ENCODE results near the gene SLC3A2.

The SLC3A2 gene

DNA sequence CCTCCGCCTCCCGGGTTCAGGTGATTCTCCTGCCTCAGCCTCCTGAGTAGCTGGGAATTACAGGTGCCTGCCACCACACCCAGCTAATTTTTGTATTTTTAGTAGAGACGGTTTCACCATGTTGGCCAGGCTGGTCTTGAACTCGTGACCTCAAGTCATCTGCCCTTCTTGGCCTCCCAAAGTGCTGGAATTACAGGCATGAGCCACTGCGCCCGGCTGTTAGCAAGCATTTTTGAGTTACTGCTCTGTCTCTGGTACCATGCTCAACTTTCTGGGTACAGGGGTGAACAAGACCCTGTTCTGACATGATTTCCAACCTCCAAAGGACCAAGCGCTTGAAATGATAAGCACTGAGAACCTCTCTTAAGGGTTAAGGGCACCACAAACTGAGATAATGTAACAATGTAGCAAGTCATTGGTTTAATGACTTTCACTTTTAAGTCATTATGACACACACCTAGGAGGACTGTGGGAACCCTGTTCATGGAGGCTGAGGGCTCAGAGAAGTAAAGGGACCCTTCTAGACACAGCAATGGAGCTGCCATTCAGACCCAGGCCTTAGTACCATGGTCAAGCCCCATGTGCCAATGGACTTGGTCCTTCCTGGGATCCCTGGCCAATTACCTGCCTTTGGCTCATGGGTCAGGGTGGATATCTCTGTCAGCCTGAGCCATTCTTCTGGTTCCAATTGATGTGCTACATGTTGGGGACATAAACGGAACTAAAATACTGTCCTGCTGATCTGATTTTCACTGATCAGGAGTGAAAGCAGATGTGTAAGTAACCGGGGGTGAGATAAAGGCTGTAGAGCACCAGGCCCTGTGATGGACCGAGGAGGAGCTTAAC is 11.6 kb downstream of the SLC3A2 start:
- no peak overlapping the region for H3K27ac Mint-ChIP-seq
- peaks cover 26% of the 10 kb centered on the region for H3K36me3 Mint-ChIP-seq (ENCODE audit: low read depth)
- H3K4me3 Mint-ChIP-seq, result no peak overlapping the region
- H3K9me3 Mint-ChIP-seq, result peaks cover 4% of the 10 kb centered on the region
- no peak for DNase-seq
- TF ChIP-seq, protein P1, sequence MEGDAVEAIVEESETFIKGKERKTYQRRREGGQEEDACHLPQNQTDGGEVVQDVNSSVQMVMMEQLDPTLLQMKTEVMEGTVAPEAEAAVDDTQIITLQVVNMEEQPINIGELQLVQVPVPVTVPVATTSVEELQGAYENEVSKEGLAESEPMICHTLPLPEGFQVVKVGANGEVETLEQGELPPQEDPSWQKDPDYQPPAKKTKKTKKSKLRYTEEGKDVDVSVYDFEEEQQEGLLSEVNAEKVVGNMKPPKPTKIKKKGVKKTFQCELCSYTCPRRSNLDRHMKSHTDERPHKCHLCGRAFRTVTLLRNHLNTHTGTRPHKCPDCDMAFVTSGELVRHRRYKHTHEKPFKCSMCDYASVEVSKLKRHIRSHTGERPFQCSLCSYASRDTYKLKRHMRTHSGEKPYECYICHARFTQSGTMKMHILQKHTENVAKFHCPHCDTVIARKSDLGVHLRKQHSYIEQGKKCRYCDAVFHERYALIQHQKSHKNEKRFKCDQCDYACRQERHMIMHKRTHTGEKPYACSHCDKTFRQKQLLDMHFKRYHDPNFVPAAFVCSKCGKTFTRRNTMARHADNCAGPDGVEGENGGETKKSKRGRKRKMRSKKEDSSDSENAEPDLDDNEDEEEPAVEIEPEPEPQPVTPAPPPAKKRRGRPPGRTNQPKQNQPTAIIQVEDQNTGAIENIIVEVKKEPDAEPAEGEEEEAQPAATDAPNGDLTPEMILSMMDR (IDR thresholded peaks at IDR 0.05), result no peak
- peaks cover 48% of the 10 kb centered on the region for H3K4me1 Mint-ChIP-seq
- H3K27me3 Mint-ChIP-seq (ENCODE audit: low read depth, poor library complexity), result peaks cover 18% of the 10 kb centered on the region

DNA sequence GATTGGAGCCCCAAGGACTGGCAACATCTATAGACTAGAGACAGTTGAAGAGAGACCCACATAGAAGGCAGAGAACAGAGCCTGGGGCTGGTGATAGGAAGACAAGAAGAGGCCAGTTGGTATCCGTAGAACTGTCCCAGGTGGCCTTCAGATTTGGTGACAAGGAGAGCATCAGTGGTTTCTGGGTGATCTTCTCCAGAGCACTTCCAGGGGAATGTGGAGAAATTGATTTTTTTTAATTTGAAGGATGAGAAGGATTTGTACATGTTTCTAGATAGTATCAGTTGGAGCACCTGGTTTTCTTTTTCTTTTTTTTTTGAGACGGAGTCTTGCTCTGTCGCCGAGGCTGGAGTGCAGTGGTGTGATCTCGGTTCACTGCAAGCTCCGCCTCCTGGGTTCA is 14.8 kb downstream of the SLC3A2 start:
- Mint-ChIP-seq H3K4me3 (no peak overlapping the region), H3K4me1 (peaks cover 16% of the 10 kb centered on the region), H3K36me3 (ENCODE audit: low read depth) (no peaks in the 10 kb centered on the region), H3K9me3 (peaks cover 4% of the 10 kb centered on the region), H3K27ac (no peak overlapping the region), H3K27me3 (ENCODE audit: low read depth, poor library complexity) (peaks cover 31% of the 10 kb centered on the region)
- DNase-seq, result no peak
- TF ChIP-seq, protein P1 (IDR thresholded peaks at IDR 0.05), result no peak

DNA sequence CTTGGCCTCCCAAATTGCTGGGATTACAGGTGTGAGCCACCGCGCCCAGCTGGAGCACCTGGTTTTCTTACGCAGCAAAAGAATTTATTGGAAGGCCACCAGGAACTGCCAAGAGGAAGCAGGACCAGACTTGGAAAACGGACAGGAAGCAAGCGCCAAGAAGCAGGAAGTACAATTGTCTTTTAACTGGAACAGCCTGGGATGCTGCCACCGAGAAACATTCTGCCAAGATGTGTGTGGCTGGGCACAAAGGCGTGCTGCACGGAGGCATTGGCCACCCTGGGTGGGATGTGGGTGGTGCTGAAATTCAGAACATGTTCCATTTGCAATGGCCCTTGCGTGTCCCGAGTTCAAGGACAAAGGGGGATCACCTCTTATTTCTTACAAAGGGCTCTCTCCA is 15.4 kb downstream of the SLC3A2 start:
- peaks cover 10% of the 10 kb centered on the region for H3K4me1 Mint-ChIP-seq
- no peaks in the 10 kb centered on the region for H3K36me3 Mint-ChIP-seq (ENCODE audit: low read depth)
- H3K27me3 Mint-ChIP-seq (ENCODE audit: low read depth, poor library complexity), result peaks cover 36% of the 10 kb centered on the region
- no peak overlapping the region for H3K4me3 Mint-ChIP-seq
- peaks cover 4% of the 10 kb centered on the region for H3K9me3 Mint-ChIP-seq
- TF ChIP-seq, protein P1 (IDR thresholded peaks at IDR 0.05), result no peak
- no peak overlapping the region for H3K27ac Mint-ChIP-seq
- DNase-seq, result no peak

DNA sequence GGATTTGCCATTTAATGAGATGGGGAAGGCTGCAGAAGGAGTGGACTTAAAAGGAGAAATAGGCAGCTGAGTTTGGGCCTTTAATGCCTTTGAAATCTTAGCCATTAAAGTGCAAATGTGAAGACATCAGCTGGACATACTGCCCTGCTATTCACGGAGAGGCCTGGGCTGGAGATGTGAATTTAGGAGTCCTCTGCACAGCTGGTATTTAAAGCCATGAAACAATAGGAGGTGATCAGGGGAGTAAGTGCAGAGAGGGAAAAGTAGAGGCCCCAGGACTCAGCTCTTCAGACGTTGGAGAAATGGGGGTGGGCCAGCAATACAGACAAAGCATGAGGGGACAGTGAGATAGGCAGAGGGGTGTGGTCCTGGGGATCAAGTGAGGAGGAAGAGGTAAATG is 16.6 kb downstream of the SLC3A2 start:
- TF ChIP-seq, protein P1 (IDR thresholded peaks at IDR 0.05), result no peak
- H3K27me3 Mint-ChIP-seq (ENCODE audit: low read depth, poor library complexity), result peaks cover 49% of the 10 kb centered on the region
- H3K4me1 Mint-ChIP-seq, result peaks cover 5% of the 10 kb centered on the region
- DNase-seq, result no peak
- peak overlapping the region; percentile 52 for H3K27ac Mint-ChIP-seq
- H3K4me3 Mint-ChIP-seq, result no peak overlapping the region
- H3K9me3 Mint-ChIP-seq, result peaks cover 4% of the 10 kb centered on the region
- H3K36me3 Mint-ChIP-seq (ENCODE audit: low read depth), result no peaks in the 10 kb centered on the region

GRCh38 chr11:62898027-62898426 is 17.3 kb downstream of the SLC3A2 start:
- TF ChIP-seq, protein P1 (IDR thresholded peaks at IDR 0.05), result no peak
- Mint-ChIP-seq H3K36me3 (ENCODE audit: low read depth) (no peaks in the 10 kb centered on the region), H3K27me3 (ENCODE audit: low read depth, poor library complexity) (peaks cover 52% of the 10 kb centered on the region), H3K9me3 (peaks cover 4% of the 10 kb centered on the region), H3K4me3 (no peak overlapping the region), H3K4me1 (peaks cover 5% of the 10 kb centered on the region), H3K27ac (no peak overlapping the region)
- no peak for DNase-seq

DNA sequence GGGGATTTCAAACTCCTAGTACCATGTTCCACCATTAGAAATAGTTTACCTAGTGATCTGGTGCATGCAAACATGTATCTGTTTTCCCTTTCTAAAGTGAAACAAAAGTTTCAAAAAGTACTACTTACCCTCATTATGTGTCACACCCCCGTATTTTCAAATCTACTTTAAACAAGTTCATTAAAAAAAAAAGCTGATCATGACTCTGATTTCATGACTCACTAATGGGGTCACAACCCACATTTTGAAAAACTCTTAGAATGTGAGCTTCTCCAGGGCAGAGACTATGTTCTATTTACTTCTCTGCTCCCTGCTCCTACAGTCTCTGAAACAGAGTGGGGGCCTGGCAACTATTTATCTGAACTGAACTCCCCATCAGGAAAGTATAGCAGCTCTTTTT is 22.2 kb downstream of the SLC3A2 start:
- no peak overlapping the region for H3K27ac Mint-ChIP-seq

More for the DNA sequence above, 22.2 kb downstream of the SLC3A2 start:
- Mint-ChIP-seq H3K36me3 (ENCODE audit: low read depth) (no peaks in the 10 kb centered on the region), H3K4me1 (no peaks in the 10 kb centered on the region), H3K4me3 (no peak overlapping the region), H3K27me3 (ENCODE audit: low read depth, poor library complexity) (peaks cover 62% of the 10 kb centered on the region), H3K9me3 (no peaks in the 10 kb centered on the region)
- DNase-seq, result no peak
- TF ChIP-seq, protein P1 (IDR thresholded peaks at IDR 0.05), result no peak
